Gastrocnemius medialis (tissue), 4 donors: ENCODE measurements around the gene OR11H12.
"Not testable (repeated sequence)": the region's sequence is repeated elsewhere in the genome, so short reads cannot be mapped to it uniquely, and the experiment has no call there.

Experiments used
- CTCF ChIP-seq, 5 experiments: fragments of 450-650 bp in 3 of 5; fragments of 200-600 bp in 2 of 5; sonication (generic) in 2 of 5; IDR thresholded peaks in 4 of 5; conservative IDR thresholded peaks in 1 of 5; 1 replicate in 4 of 5; 2 replicates in 1 of 5; pipeline ENCODE4 v1.5.1; 2016 to 2019; ENCODE audit warnings: antibody characterized with exemption in 5 of 5, mild to moderate bottlenecking in 3 of 5, moderate library complexity in 3 of 5
- POLR2A ChIP-seq, 2 donors: fragments of 450-650 bp; IDR thresholded peaks; one replicate each; pipeline ENCODE4 v1.6.1; 2017; ENCODE audit warnings: antibody characterized with exemption in 2 of 2, mild to moderate bottlenecking in 2 of 2, moderate library complexity in 2 of 2

DNA sequence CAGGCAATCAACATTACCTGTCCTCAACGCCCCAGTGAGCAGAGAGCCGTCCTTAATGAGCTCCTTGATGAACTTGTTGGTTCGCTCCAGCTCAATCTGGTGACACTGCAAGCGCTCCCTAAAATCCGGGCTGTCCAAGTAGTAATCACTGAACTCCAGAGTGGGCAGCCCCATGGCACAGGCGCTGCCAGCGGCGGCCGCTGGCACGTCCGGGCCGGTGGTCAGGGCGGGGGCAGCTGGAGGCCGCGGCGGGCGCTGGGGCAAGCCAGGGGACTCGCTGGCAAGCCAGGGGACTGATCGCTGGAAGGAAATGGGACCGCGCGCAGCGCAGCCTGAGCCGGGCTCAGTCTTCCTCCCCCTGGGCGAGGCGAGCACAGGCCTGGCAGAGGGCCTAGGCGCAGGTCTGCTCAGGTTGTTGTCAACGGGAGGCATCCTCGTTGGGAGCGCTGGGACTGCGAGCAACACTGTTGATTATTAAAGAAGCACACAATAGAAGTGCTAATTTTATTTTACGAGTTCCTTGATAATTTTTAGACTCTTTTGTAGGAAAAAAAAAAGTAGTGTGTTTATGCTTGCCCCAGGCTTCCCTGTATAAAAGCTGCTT lies 25.8 kb downstream of the OR11H12 start:
- TF ChIP-seq CTCF (IDR thresholded peaks at IDR 0.05 in 4 of 5, conservative IDR thresholded peaks at IDR 0.05 in 1 of 5); POLR2A (IDR thresholded peaks at IDR 0.05): not testable (repeated sequence)
